Endothelial cell of umbilical vein (primary cell): ENCODE data around the gene SLC20A1. TPM values are rescaled to one million over a fixed set of nuclear protein-coding genes. Genes with fewer than 3 reads are reported as not detected.

Experiments
- BruUV-seq: library from RNA; stranded (reverse); fragments of 400-500 nt; replicated peaks from 2 replicates; lab custom pipeline; 2021; lab: Mats Ljungman, UMichigan
- CTCF ChIA-PET: fragments of 300-600, 350-600 bp; sonication (Branson Sonifier 250); formaldehyde crosslinking; loops from one replicate; lab custom pipeline; 2021; ENCODE audit warnings: antibody characterized with exemption, inconsistent platforms; lab: Charles Lee
- POLR2A ChIA-PET: fragments of 300-600, 350-600 bp; sonication (Branson Sonifier 250); formaldehyde crosslinking; loops from one replicate; lab custom pipeline; 2021; ENCODE audit warnings: antibody characterized with exemption, inconsistent platforms; lab: Charles Lee
- DNase-seq: peaks from one replicate; pipeline ENCODE4 v3.0.0-alpha.2; 2011; ENCODE audit warnings: low read depth, low spot score
- FAIRE-seq: peaks from 2 replicates; lab custom pipeline; 2011; peaks lifted over from hg19 to GRCh38; lab: Jason Lieb, UNC
- H2AFZ ChIP-seq: 2 replicates; pipeline ENCODE4 v1.6.0; 2012; ENCODE audit warnings: low read depth, low read length, control low read depth, inconsistent platforms
- H3K27ac ChIP-seq: 2 replicates; pipeline ENCODE4 v1.5.1; 2011; ENCODE audit warnings: low read depth, mild to moderate bottlenecking, control low read depth, low read length, moderate library complexity; ENCODE audit not compliant: insufficient read depth
- H3K27me3 ChIP-seq, 2 experiments: 2 replicates each; pipeline versions ENCODE4 v1.6.0 to v1.6.1; 2011; ENCODE audit warnings: low read length in 2 of 2, mixed read lengths in 1 of 2; ENCODE audit not compliant: control insufficient read depth in 2 of 2, insufficient read depth in 2 of 2
- H3K36me3 ChIP-seq, 2 experiments: 2 replicates in 1 of 2; 3 replicates in 1 of 2; pipeline ENCODE4 v1.5.1; 2011; ENCODE audit warnings: low read length in 2 of 2, mild to moderate bottlenecking in 1 of 2, moderate library complexity in 1 of 2; ENCODE audit not compliant: control insufficient read depth in 2 of 2, insufficient read depth in 2 of 2; ENCODE audit errors: extremely low read depth in 1 of 2
- H3K4me1 ChIP-seq: 3 replicates; pipeline ENCODE4 v1.5.1; 2011; ENCODE audit warnings: mild to moderate bottlenecking, low read length; ENCODE audit not compliant: control insufficient read depth, insufficient read depth; ENCODE audit errors: extremely low read depth
- H3K4me2 ChIP-seq: 2 replicates; pipeline ENCODE4 v1.6.1; 2011; ENCODE audit warnings: low read length, control low read depth, mixed read lengths; ENCODE audit not compliant: insufficient read depth
- H3K4me3 ChIP-seq, 3 experiments: fragments of 200-600 bp in 1 of 3; sonication (generic), shearing (Covaris generic) in 1 of 3; replicated peaks in 1 of 3; 2 replicates each; pipeline ENCODE4 v1.5.1; 2011 to 2016; ENCODE audit warnings: control low read depth in 3 of 3, low read length in 3 of 3, mild to moderate bottlenecking in 2 of 3, inconsistent platforms in 1 of 3, low read depth in 1 of 3, moderate library complexity in 1 of 3; ENCODE audit not compliant: insufficient read depth in 1 of 3
- H3K79me2 ChIP-seq: 2 replicates; pipeline ENCODE4 v1.6.0; 2012; ENCODE audit warnings: low read length, inconsistent platforms; ENCODE audit not compliant: control insufficient read depth, insufficient read depth
- H3K9ac ChIP-seq: replicated peaks from 2 replicates; pipeline ENCODE3; 2011; ENCODE audit warnings: low read length, control low read depth; ENCODE audit not compliant: insufficient read depth; ENCODE audit errors: extremely low read depth
- H3K9me1 ChIP-seq: replicated peaks from 3 replicates; pipeline ENCODE4 v1.6.0; 2011; ENCODE audit warnings: mild to moderate bottlenecking, low read length; ENCODE audit not compliant: control insufficient read depth, insufficient read depth; ENCODE audit errors: extremely low read depth
- H3K9me3 ChIP-seq: replicated peaks from 2 replicates; pipeline ENCODE4 v1.5.1; 2012; ENCODE audit warnings: low read length, inconsistent platforms; ENCODE audit not compliant: control insufficient read depth, insufficient read depth
- H4K20me1 ChIP-seq: replicated peaks from 2 replicates; pipeline ENCODE3; 2011; ENCODE audit warnings: mild to moderate bottlenecking, low read length; ENCODE audit not compliant: control insufficient read depth, insufficient read depth; ENCODE audit errors: extremely low read depth
- CTCF ChIP-seq, 2 donors: IDR thresholded peaks; 1 replicate in 1 of 2; 2 replicates in 1 of 2; pipeline ENCODE4 v1.5.1; 2011; ENCODE audit warnings: low read length in 2 of 2, mild to moderate bottlenecking in 2 of 2, moderate library complexity in 2 of 2, control low read depth in 1 of 2, inconsistent platforms in 1 of 2, low read depth in 1 of 2; ENCODE audit not compliant: insufficient read depth in 1 of 2; ENCODE audit errors: extremely low read depth in 1 of 2
- EZH2 ChIP-seq: IDR thresholded peaks from 2 replicates; pipeline ENCODE4 v1.6.1; 2012; ENCODE audit warnings: borderline replicate concordance, low read depth, mild to moderate bottlenecking, moderate library complexity, low read length, inconsistent platforms; ENCODE audit not compliant: severe bottlenecking
- FOS ChIP-seq: IDR thresholded peaks from 2 replicates; pipeline ENCODE4 v1.6.1; 2011; ENCODE audit warnings: mild to moderate bottlenecking, low read length, moderate library complexity, borderline replicate concordance; ENCODE audit not compliant: insufficient read depth
- GATA2 ChIP-seq: IDR thresholded peaks from 2 replicates; pipeline ENCODE4 v1.7.0; 2011; ENCODE audit warnings: low read depth, mild to moderate bottlenecking, moderate library complexity, mixed read lengths, low read length; ENCODE audit not compliant: insufficient read length, insufficient read depth
- JUN ChIP-seq: IDR thresholded peaks from 2 replicates; pipeline ENCODE4 v1.6.1; 2011; ENCODE audit warnings: borderline replicate concordance, low read depth; ENCODE audit not compliant: insufficient read length, insufficient read depth
- MAX ChIP-seq: IDR thresholded peaks from 2 replicates; pipeline ENCODE4 v1.6.1; 2011; ENCODE audit not compliant: insufficient read depth, insufficient read length
- MYC ChIP-seq: IDR thresholded peaks from one replicate; pipeline ENCODE4 v1.6.1; 2011; ENCODE audit warnings: mild to moderate bottlenecking, low read depth, low read length
- POLR2AphosphoS5 ChIP-seq: IDR thresholded peaks from 2 replicates; pipeline ENCODE4 v1.6.1; 2012; ENCODE audit warnings: low read depth, mild to moderate bottlenecking, control low read depth, low read length, moderate library complexity; ENCODE audit not compliant: insufficient read depth
- dilution Hi-C: fragments of 300-500 bp; cut with MboI; formaldehyde crosslinking; loops from one replicate; pipeline ENCODE4 v1.15.0; 2019; ENCODE audit warnings: low sequenced_read_pairs; ENCODE audit not compliant: extremely low pct_ligation_motif_present
- intact Hi-C: fragments of 100-400 bp; cut with micrococcal nuclease; formaldehyde crosslinking; loops from one replicate; pipeline ENCODE4 v1.10.0; 2022
- polyA plus RNA-seq, 4 experiments: library from polyadenylated mRNA; depleted of rRNA in 3 of 4; stranded (reverse) in 3 of 4; unstranded in 1 of 4; fragments of >200 nt; gene quantifications; 2 replicates each; pipeline versions ENCODE4 v1.2.1 to v1.2.3, GENCODE V29; 2011 to 2012; ENCODE audit warnings: missing spikeins in 1 of 4
- total RNA-seq: library from RNA; stranded (reverse); gene quantifications from 2 replicates; pipeline ENCODE4 v1.2.3, GENCODE V29; 2021

Gene SLC20A1
- total and polyA plus RNA-seq, 2 donors (not counting 3 experiments of a cell fraction or from before 2014, with no cell fraction given) = 52.7 to 149 TPM

GRCh38 chr2:112644155-112644932 lies 1.4 kb upstream of the SLC20A1 start:
- Histone ChIP-seq H3K9ac (peak overlapping the region; percentile 96), H3K27ac (peak overlapping the region; percentile 77), H3K9me3 (no peaks in the 10 kb centered on the region), H3K79me2 (peaks cover 49% of the 10 kb centered on the region), H2AFZ (peak overlapping the region; percentile 36), H4K20me1 (peaks cover 2% of the 10 kb centered on the region), H3K9me1 (no peaks in the 10 kb centered on the region), H3K4me1 (peaks cover 73% of the 10 kb centered on the region), H3K36me3 (peaks cover 0 to 19% of the 10 kb centered on the region in 2 experiments), H3K4me2 (peak overlapping the region; percentile 92), H3K4me3 (peak overlapping the region; percentile 63 to 90 (median 81)), H3K27me3 (no peaks in the 10 kb centered on the region)
- TF ChIP-seq MYC = no peak
- peak; percentile 34 for TF ChIP-seq FOS
- TF ChIP-seq CTCF (IDR thresholded peaks at IDR 0.05; ENCODE audit: extremely low read depth in 1 of 2, insufficient read depth in 1 of 2, low read depth in 1 of 2, low read length in 2 of 2) = no peak
- TF ChIP-seq MAX = no peak
- no peak for TF ChIP-seq POLR2AphosphoS5
- TF ChIP-seq EZH2 = no peak
- no peak for TF ChIP-seq GATA2
- TF ChIP-seq JUN = peak; percentile 17
- ChIA-PET POLR2A (interaction anchor here (0.6 to 3.6 kb wide), 5 partner anchors 12 to 1253 kb away, joined by 3 to 43 read pairs (median 3); no protein-coding TSS in a partner anchor), CTCF (interaction anchor here (1.0 to 6.1 kb wide), 12 partner anchors 11 to 82 kb away, joined by 3 to 92 read pairs (median 6); no protein-coding TSS in a partner anchor)
- intact Hi-C loops = no loop called here
- no TSS peak for BruUV-seq
- dilution Hi-C loops = no loop called here
- FAIRE-seq (peak; percentile 55), DNase-seq (no peak)
